ENCODE measurements around the gene RABGGTB.
"Not testable (repeated sequence)": the region's sequence is repeated elsewhere in the genome, so short reads cannot be mapped to it uniquely, and the experiment has no call there.

RABGGTB gene

DNA sequence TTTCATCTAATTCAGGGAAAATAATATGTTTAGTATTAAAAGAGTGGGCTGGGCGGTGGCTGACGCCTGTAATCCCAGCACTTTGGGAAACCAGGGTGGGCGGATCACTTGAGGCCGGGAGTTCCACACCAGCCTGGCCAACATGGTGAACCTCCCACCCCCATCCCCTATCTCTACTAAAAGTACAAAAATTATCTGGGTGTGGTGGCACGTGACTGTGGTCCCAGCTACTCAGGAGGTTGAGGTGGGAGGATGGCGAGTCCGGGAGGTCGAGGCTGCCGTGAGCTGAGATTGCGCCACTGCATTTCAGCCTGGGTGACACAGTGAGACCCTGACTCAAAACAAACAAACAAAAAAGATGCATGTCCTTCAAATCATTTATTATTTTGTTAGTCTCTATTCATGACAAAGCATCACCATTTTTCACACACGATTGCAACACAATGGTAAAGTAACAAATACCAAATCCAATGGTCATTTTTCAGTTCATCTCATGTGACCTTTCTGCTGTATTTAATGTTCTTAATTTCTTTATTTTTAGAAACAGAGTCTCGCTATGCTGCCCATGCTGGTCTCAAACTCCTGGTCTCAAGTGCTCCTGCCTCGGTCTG is 11.7 kb downstream of the RABGGTB start:
- no peak overlapping the region for H3K4me3 ChIP-seq (ENCODE audit: low read depth, low read length)
- TF ChIP-seq, protein P1, sequence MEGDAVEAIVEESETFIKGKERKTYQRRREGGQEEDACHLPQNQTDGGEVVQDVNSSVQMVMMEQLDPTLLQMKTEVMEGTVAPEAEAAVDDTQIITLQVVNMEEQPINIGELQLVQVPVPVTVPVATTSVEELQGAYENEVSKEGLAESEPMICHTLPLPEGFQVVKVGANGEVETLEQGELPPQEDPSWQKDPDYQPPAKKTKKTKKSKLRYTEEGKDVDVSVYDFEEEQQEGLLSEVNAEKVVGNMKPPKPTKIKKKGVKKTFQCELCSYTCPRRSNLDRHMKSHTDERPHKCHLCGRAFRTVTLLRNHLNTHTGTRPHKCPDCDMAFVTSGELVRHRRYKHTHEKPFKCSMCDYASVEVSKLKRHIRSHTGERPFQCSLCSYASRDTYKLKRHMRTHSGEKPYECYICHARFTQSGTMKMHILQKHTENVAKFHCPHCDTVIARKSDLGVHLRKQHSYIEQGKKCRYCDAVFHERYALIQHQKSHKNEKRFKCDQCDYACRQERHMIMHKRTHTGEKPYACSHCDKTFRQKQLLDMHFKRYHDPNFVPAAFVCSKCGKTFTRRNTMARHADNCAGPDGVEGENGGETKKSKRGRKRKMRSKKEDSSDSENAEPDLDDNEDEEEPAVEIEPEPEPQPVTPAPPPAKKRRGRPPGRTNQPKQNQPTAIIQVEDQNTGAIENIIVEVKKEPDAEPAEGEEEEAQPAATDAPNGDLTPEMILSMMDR (IDR thresholded peaks at IDR 0.05; ENCODE audit: low read depth, low read length): no peak

DNA sequence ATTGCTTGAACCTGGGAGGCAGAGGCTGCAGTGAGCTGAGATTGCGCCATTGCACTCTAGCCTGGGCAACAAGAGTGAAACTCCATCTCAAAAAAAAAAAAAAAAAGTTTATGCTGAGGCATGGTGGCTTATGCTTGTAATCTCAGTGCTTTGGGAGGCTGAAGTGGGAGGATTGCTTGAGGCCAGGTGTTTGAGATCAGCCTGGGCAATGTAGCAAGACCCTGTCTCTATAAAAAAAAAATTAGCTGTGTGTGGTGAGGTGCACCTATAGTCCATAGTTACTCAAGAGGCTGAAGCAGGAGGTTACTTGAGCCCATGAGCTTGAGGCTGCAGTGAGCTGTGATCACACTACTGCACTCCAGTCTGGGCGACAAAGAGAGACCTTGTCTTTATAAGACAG is 15.4 kb downstream of the RABGGTB start:
- H3K4me3 ChIP-seq (ENCODE audit: low read depth, low read length): not testable (repeated sequence)

DNA sequence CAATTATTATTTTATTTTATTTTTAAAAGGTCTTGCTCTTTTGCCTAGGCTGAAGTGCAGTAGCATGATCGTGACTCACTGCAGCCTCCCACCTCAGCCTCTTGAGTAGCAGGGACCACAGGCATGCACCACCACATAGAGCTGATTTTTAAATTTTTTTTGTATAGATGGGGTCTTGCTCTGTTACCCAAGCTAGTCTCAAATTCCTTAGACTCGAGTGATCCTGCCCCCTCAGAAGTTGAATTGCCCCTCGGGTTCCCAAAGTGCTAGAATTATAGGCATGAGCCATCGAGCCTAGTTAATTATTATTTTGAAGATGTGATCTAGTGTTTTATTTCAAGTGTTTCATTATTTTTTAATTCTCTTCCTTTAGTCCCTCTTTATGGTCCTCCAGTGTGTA is 22.9 kb downstream of the RABGGTB start:
- H3K4me3 ChIP-seq (ENCODE audit: low read depth, low read length): no peak overlapping the region
- TF ChIP-seq, protein P1 (IDR thresholded peaks at IDR 0.05; ENCODE audit: low read depth, low read length): no peak

DNA sequence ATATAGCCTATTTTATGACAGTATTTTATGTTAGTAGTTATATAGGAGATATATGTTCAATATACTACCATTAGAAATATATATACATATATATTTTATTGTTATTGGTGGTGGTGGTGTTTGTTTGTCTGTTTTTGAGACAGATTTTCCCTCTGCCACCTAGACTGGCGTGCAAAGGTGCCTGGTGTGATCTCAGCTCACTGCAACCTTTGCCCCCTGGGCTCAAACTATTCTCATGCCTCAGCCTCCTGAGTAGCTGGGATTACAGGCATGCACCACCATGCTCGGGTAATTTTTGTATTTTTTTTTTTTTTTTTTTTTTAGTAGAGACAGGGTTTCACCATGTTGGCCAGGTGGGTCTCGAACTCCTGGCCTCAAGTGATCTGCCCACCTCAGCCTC is 24.1 kb downstream of the RABGGTB start:
- not testable (repeated sequence) for H3K4me3 ChIP-seq (ENCODE audit: low read depth, low read length)

DNA sequence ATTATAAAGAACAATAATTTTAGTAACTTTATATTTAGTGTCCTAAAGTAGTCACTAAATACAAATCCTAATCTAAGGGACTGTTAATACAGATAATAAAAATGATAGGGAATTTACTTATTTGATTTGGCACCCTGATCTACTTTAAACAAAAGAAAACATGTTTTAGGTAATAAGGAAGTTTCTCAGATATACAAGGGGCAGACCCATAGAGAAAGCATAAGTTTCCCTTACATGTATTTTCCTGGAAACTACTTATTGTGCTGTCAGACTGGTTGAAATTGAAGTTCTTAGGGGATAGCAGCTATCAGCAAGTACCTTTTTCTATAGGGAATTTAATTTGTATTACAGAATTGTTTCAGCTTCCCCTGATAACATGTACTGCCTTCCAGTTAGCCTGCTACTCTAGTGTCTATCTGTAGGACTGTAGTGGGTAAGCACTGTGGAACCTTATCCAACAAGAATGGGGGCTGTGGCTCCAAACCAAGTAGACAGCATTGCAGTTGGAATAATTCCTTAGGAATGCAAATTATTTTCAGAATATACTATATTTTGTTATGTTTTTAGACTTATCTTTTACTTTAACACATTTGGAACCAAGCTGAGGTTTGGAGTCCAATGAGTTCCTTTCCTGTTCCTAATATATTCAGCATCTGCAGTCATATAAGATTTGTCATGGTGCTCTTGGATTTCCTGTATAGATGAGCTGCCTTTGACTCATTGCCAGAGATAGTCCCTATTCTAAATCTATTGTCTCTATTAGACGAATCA is 25.3 kb downstream of the RABGGTB start:
- H3K4me3 ChIP-seq (ENCODE audit: low read depth, low read length): no peak overlapping the region
- TF ChIP-seq, protein P1 (IDR thresholded peaks at IDR 0.05; ENCODE audit: low read depth, low read length): no peak

DNA sequence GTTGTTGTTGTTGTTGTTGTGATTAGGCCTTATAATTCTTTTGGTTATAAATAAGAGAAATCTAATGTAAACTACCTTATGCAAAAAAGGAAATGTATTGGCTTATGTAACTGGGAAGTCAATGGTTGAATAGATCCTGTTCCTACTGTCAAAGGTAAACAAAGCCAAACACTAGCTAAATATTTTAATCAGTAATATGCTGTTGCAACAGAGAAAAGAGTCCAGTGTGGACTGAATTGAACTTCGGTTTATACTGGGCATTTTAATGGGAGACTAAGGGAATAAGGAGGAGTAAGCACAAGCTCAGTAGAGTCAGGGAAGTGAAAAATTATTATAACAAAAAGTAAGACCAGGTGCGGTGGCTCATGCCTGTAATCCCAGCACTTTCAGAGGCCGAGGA is 26.0 kb downstream of the RABGGTB start:
- TF ChIP-seq, protein P1 (IDR thresholded peaks at IDR 0.05; ENCODE audit: low read depth, low read length): no peak
- H3K4me3 ChIP-seq (ENCODE audit: low read depth, low read length): no peak overlapping the region

DNA sequence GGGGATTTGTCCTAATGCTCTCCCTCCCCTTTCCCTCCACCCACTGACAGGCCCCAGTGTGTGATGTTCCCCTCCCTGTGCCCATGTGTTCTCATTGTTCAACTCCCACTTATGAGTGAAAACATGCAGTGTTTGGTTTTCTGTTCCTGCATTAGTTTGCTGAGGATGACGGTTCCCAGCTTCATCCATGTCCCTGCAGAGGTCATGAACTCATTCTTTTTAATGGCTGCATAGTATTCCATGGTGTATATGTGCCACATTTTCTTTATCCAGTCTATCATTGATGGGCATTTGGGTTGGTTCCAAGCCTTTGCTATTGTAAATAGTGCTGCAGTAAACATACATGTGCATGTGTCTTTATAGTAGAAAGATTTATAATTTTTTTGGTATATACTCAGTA is 37.5 kb downstream of the RABGGTB start:
- not testable (repeated sequence) for H3K4me3 ChIP-seq (ENCODE audit: low read depth, low read length)

DNA sequence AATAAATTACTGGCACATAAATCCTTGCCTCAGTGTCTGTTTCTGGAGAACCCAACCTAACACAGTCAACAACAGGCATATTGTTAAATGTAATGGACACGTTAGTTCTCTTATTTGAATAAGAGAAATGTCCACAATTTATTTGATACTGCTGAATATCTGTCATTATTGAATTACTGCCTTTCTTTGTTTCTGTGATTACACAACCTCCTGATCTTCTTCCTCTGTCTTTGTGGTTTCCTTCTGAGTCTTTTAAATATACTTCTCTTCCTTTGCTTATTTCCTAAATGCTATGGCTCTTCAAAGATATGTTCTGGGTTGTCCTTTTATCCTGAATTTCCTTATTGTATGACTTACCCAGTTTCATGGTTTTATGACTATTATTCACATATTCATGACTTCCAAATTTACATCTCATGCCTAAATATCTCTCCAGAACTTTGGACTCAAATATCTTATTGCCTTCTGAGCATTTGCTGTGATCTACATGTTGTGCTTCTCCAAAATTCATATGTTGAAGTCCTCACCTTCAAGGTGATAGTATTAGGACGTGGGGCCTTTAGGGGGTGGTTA is 50.6 kb downstream of the RABGGTB start:
- TF ChIP-seq, protein P1 (IDR thresholded peaks at IDR 0.05; ENCODE audit: low read depth, low read length): no peak
- H3K4me3 ChIP-seq (ENCODE audit: low read depth, low read length): no peak overlapping the region

DNA sequence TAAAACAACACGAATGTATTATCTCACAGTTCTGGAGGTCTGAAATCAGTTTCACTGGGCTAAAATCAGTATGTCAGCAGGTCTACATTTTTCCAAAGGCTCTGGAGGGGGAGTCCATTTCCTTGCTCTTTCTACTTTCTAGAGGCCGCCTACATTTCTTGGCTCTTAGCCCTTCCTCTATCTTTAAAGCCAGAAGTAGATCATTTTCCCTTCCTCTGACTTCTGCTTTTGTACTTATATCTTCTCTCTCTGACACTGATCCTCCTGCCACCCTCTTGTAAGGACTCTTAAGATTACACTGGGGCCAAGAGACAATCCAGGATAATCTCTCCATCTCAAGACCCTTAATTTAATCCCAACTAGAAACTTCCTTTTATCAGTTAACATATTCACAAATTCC is 52.0 kb downstream of the RABGGTB start:
- no peak overlapping the region for H3K4me3 ChIP-seq (ENCODE audit: low read depth, low read length)
- TF ChIP-seq, protein P1 (IDR thresholded peaks at IDR 0.05; ENCODE audit: low read depth, low read length): no peak
